GM12873 (cell line): ENCODE measurements around the gene TTC29.

ENCODE experiments used
- CTCF ChIP-seq: IDR thresholded peaks from 2 replicates; pipeline ENCODE4 v1.5.1; 2012; ENCODE audit warnings: low read depth, mild to moderate bottlenecking, moderate library complexity, low read length, control low read depth; ENCODE audit not compliant: insufficient read depth; ENCODE audit errors: missing control alignments

TTC29 gene

GRCh38 chr4:146857298-146857697 lies 88.4 kb downstream of the TTC29 start:
- no peak for TF ChIP-seq CTCF

GRCh38 chr4:146855761-146856160 lies 89.9 kb downstream of the TTC29 start:
- no peak for TF ChIP-seq CTCF

- no peak for TF ChIP-seq CTCF
These were observed 93.3 kb downstream of the TTC29 start for GRCh38 chr4:146852360-146852759.

GRCh38 chr4:146847345-146847744 lies 98.3 kb downstream of the TTC29 start:
- TF ChIP-seq CTCF, result no peak

GRCh38 chr4:146846882-146847281 lies 98.8 kb downstream of the TTC29 start:
- no peak for TF ChIP-seq CTCF

- no peak for TF ChIP-seq CTCF
These were observed 100.9 kb downstream of the TTC29 start for GRCh38 chr4:146844761-146845160.

- TF ChIP-seq CTCF, result no peak
These were observed 102.8 kb downstream of the TTC29 start for GRCh38 chr4:146842876-146843275.
